Stimulated activated CD8-positive, alpha-beta memory T cell treated with anti-CD3 and anti-CD28 coated beads, Interleukin-15, amount 100 ng/mL, for 24 hours (primary cell): ENCODE results near the gene FOXA3.
A peak's percentile ranks its signal among the peaks of the same experiment; 100 is the strongest.
"Not testable (repeated sequence)": the region's sequence is repeated elsewhere in the genome, so short reads cannot be mapped to it uniquely, and the experiment has no call there.

ENCODE experiments used
- DNase-seq: peaks from one replicate; pipeline ENCODE4 v3.0.0-alpha.2; 2020; ENCODE audit warnings: low read depth

FOXA3 gene

DNA sequence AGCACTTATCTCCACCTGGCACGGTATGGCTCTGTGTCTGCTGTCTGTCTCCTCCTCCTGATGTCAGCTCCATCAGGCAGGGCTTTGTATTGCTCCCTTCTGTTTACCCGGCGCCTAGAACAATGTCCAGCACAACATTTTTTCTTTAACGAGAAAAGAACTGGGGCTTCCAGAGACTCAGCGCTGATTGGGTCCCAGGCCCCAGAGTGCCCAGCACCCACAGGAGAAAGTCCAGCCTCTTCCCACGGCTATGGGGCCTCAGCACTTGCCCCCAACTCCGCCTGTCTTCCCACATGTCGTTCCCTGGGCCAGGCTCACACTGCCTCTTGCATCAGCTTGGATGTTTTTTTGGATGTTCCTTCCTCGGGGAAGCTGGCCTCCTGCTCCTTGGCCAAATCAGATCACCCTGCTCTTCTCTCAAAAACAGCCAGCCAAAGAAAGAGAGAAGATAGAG, 31.4 kb downstream of the FOXA3 start:
- DNase-seq: no peak

DNA sequence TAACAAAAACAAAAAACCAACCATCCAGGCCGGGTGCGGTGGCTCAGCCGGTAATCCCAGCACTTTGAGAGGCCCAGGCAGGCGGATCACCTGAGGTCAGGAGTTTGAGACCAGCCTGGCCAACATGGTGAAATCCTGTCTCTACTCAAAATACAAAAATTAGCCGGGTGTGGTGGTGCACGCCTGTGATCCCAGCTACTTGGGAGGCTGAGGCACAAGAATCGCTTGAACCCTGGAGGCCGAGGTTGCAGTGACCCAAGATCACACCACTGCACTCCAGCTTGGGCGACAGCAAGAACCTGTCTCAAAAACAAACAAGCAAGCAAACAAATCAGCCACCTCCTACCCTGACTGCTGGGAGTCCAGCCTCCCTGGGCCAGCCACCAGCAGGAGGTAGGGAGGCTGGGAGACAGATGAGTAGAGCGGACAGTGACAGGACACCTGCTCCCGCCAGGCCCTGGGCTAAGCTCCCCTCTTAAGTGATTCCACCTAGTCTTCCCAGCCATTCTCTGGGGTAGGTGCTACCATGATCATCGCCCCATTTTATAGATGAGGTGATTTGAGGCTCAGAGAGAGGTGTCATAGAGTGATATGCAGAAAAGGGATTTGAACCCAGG, 32.0 kb downstream of the FOXA3 start:
- not testable (repeated sequence) for DNase-seq

DNA sequence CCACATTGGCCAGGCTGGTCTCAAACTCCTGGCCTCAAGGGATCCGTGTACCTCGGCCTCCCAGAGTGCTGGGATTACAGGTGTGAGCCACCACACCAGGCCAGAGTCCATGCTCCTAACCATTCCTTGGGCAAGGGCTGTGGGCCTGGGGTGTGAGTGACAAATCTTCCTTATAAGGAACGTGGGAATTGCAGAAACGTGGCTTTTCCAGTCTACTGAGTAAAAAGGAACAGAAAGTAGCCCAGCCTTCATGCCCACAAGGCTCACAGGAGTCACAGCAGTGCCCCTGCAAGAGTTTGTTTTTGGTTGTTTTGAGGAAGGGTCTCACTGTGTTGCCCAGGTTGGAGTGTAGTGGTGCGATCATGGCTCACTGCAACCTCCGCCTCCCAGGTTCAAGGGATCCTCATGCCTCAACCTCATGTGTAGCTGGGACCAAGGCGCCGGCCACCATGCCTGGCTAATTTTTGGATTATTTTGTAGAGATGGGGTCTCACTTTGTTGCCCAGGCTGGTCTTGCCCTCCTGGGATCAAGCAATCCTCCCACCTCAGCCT, 33.2 kb downstream of the FOXA3 start:
- no peak for DNase-seq

DNA sequence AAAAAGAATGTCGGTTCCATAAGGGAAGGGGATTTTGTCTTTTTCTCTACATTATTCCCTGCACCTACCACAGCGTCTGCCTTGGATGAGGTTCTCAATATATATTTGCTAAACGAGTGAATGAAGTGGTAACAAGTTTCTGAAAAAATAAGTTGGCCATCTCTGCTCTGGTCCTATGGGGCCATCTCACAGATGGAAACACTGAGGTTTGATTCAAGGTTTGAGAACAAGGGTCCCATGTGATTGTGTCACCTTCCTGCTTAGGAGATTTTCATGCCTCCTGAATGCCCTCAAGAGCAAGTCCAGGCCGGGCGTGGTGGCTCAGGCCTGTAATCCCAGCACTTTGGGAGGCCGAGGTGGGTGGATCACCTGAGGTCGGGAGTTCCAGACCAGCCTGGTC, 35.1 kb downstream of the FOXA3 start:
- DNase-seq: no peak

DNA sequence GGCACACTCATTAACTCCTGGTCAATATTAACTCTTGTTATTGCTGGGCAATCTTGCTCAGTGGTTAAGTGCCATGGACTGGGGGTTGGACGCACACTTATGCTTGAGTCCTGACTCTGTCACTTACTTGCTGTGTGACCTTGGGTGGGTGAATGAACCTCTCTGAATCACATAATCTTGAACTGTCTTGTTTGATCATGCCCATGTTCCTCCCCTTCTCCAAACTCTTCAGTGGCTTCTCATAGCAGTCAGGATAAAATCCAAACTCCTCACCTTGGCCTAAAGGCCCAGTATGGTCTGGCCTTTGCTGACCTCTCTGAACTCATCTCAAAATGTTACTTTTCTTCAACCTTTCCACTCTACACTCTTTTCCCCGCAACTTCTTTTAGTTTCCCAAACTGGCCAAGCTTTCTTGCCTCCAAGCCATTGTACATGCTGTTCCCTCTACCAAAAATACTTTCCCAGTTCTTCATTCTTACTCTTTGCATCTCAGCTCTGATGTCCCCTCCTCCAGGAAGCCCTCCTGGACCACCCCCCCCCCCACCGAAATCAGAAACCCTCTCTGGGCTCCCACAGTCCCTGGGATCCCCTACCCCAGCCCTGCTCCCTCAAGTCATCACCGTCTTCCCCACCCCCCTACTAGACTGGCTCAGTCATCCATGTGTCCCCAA, 35.9 kb downstream of the FOXA3 start:
- no peak for DNase-seq

DNA sequence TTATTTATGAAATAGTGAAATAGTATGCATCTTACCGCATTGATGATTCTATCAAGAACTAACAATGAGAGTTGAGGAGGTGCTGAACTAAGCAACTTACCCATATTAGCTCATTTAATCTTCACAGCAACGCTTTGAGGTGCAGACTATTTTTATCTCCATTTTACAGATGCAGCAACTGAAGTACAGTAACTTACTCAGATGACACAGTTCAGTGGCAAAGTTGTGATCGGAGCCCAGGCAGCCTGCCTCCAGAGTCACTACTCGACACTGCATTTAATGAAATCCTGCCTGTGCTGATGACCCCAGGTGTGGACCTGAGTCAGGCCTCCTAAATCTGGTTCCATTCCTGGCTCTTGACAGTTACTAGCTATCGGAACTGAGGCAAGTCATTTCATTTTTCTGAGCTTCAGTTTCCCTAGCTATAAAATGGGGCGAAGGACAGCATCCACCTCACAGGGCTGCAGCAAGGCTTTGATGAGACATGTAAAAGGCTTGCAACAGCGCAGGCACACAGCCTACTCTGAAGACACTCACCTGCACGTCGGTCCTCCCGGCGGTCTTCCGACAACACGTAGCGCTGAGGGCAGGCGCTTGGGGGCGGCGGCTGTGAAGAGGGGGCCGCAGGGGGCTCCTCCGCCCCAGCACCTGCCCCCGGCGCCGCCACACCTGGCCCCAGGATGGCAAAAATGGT, 36.8 kb downstream of the FOXA3 start:
- DNase-seq: no peak

DNA sequence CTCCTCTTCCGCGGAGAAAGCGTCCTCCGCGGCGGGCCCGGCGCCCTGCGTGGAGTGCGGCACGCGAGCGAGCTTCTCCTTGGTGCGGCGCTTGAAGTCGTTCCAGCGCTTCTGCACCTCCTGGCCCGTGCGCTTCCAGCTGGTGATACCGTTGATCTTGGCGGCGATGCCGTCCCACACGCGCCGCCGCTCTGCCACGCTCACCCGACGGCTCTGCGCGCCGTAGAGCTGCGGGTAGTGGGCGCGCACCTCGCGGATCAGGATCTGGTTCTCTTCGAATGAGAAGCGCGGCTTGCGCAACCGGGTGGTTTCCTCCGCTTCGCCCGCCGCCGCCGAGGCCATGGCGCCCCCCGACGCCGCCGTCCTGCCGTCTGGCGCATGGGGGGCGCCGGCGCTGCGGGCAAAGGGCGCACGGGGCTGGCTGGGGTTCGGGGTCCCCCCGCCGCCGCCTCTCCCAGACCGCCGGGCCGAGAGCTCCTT, 37.3 kb downstream of the FOXA3 start:
- DNase-seq: no peak

DNA sequence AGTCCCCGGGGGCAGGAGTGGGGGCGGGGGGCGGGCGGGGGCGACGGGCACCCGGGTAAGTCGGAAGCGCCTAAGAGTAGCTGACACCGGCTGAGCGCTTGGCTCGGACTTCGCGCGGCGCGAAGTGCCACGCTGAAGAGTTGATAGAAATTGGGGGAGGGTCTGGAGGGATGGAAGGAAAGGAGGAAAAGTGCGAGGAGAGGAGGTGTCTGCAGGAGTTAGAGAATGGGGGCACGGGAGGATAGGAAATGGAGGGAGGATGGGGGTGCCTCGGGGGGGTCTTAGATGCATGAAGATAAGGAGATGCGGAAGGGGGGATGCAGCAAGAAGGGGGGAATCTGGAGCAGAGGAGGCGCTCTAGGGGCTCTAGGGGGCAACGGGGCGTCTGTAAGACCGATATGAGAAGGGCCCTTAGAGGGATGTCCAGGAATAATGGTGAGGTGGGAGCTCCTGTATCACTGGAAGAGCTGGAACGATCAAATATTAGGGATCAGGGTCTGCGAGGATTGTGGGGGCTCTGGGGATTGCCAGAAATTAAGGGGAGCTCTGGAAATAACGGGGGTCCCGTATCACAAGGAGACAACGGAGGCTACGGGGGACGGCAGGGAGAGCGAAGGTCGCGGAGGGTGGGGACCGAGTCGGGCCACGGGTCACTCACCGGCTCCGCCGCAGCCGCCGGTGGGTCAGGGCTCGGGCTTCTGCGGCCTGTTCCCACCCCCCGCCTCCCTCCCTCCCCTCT, 38.0 kb downstream of the FOXA3 start, which contains the start of gene MYPOP:
Gene MYPOP, minus strand, starts transcription at position 702 of the 739 bp plus-strand sequence. CDS start 840 bp downstream, outside the sequence.
- DNase-seq: no peak

DNA sequence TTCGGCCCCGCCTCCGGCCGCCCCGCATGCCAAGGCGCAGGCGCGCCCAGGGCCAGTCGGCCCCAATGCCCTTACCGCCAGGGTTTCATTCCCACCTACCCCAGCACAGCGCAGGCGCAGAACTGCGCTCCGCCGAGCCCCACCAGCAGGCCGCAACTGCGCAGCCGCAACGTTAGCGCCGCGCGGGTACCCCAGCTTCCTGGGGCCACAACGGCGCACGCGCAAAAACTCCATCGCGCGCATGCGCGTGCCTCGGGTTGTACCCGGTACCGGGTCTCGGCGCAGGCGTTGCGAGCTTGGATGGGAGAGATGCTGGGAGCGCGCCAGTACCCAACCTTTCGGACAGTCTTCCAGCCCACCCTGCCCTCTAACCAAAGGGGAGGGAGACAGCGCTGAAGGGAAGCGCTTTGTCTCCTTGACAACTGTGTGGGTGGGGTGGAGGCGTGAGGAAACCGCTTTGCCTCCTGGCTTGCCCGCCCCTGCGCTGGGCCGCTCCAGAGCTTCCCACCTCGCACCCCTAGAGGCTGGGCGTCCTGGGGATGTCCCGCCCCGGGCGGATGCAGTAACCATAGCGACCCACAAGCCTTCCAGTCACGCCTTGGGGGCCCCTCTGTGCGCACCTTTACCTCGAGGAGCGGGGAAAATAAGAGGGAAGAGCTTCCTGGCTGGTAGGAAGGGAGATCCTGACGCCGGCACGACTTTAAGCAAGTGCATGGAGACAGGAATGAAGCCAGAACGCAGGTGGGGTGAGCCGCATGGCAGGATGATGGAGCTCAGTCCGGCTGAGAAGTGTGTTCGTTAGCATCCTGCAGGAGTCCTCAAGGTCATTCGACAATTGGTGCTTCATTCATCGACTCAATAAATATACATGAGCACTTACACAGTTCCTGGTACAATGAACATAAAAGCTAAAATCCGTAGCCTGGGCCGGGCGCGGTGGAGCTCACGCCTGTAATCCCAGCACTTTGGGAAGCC, 38.8 kb downstream of the FOXA3 start:
- DNase-seq: peak; percentile 100

DNA sequence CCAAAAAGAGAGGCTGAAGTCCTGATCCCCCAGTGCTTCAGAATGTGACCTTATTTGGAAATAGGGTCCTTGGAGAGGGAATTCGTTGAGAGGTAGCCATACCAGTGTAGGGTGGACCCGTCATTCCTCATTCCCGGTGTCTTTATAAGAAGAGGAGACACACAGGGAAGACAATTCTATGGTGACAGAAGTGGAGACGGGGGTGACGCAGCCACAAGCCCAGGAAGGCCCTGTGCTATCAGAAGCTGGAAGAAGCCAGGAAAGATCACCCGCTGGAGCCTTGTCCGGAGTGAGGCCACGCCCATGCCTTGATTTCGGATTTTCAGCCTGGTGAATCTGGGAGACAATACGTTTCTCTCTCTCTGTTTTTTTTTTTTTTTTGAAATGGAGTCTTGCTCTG, 40.9 kb downstream of the FOXA3 start:
- DNase-seq: no peak

DNA sequence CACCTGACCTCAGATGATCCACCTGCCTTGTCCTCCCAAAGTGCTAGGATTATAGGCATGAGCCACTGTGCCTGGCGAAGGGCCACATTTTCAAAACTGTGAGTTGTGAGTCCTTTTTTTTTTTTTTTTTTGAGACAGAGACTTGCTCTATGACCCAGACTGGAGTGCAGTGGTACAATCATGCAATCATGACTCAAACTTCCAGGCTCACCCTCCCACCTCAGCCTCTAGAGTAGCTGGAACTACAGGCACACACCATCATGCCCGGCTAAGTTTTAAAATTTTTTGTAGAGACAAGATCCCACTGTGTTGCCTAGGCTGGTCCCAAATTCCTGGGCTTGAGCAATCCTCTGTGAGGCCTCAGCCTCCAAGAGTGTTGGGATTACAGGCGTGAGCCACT, 42.1 kb downstream of the FOXA3 start:
- no peak for DNase-seq

DNA sequence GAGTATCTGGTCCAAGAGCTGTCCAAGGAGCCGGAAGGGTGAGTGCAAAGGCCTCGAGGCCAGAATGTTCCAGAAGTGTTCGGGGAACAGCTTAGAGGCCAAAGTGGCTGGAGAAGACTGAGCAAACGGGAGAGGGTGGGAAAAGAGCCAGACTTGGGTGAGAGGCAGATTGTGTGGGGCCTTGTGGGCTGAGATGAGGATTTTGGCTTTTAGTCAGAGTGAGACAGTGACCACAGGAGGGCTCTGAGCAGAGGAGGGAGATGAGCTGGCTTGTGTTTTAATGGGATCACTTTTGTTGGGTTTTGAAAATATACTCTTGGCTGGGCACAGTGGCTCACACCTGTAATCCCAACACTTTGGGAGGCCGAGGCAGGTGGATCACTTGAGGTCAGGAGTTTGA, 44.8 kb downstream of the FOXA3 start:
- DNase-seq: no peak

DNA sequence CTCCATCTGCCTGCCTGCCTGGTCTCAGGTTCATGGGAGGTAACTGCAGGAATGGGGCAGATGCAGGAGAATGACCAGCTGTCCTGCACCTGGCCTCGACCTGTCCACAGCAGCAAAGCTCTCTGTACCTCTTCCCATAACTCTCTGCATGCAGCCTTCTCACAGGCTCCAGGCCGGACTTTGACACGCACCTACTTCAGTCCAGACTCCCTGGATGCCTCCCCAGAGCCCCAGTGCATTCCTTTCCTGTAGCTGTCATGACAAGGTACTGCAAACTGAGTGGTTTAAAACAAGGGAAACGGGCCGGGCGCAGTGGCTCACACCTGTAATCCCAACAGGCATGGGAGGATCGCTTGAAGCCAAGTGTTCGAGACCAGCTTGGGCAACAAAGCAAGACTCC, 47.2 kb downstream of the FOXA3 start:
- no peak for DNase-seq

DNA sequence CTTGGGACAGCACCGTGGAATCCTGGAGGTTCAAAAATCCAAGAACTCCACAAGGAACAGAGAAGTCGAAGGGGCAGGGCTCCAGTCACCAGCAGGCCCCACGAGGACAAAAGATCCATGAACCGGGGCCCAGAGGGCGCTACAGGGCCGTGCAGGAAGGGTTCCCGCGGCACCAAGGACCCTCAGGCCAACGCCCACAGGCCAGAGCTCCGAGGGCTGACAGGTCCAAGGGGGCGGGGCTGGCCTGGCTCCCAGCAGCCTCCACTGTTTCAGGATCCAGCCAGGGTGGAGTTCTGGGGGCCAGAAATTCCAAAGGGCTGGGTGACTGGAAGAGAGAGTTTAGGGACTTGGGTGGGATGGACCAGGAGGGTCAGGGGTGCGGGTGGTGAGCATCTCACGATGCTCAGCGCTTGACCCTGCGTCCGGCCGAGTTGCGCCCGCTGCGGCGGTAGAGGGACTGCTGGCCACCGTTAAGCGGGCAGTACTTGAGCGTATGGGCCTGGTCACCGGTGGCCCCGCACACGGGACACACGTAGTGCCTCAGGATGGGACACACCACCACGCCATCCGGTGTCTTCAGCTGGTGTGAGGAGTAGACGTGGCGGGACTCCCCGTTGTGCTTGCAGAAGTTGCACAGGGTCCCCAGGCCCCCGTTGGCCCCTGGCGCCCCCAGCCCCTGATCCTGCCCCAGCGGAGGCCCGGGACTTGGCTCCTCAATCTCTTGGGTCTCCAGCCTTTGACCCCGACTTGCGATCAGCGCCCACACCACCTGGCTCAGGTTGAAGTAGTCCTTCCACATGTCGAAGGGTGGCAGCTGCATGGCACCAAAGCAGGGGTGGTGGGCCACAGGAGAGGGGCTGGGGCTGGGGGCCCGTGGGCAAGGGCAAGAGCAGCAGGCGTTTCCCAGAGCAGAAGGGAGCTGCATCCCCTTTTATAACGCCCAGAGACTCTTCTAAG, 50.0 kb downstream of the FOXA3 start, which contains the start of gene NANOS2:
Gene NANOS2, minus strand, starts transcription at position 905 of the 957 bp plus-strand sequence. Its CDS starts 85 bp downstream, at position 820.
- DNase-seq: no peak

DNA sequence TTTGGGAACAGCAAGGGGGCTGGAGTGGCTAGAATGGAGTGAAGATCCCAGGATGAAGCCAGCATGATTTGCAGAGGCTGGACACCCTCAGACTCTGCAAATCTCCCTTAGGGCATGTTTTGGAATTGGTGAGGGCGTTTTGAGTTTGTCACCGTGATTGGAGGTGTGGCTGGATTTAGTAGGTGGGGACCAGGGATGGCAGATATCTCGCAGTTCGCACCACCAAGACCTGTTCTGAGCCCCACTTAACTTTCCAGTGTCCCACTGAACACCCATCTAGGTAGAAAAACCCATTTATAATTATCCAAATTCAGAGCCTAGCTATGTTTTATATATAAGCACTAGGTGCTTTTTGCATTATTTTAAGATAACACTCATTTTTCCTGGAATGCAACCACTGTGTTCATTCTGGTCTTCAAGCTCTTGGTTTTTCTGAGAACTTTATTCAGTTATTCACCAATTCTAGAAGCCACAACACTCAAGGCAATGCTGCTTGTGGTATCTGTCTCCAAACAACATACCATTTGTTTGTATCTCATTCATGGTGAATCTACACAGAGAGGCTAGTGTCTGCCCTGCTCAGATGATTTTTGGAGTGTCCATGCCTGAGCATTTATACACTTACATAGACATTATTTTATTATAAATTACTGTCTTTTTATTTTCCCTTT, 53.4 kb downstream of the FOXA3 start:
- DNase-seq: no peak

DNA sequence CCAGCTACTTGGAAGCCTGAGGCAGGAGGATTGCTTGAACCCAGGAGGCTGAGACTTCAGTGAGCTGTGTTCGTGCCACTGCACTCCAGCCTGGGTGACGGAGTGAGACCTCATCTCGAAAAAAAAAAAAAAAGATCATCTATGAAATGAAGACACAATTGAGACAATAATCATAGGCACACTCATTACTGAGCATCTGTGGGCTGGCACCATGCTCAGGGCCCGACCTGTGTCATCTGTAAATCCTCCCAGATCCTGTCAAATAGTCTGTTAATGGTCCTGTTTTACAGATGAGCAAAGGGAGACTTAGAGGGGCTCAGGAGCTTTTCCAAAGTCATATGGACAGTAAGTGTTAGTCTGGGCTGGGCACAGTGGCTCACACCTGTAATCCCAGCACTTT, 54.6 kb downstream of the FOXA3 start:
- DNase-seq: no peak

DNA sequence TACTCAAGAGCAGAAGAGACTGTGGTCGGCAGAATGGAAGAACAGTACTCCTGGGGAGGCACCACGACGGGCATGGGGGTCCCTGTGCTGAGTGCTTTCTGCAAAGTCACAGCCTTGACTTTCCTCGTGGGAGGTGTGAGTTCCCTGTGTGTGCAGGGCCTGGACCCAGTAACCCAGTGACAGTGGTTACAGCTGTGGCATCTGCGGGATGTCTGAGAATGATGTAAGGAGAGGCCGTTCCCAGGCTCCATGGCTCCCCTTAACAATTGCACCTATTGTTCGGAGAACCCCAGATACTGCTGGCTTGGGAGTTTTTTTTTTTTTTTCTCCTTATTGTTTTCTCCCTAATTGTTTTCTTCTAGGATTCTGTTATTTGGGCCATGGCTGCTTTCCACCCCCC, 55.6 kb downstream of the FOXA3 start:
- no peak for DNase-seq

DNA sequence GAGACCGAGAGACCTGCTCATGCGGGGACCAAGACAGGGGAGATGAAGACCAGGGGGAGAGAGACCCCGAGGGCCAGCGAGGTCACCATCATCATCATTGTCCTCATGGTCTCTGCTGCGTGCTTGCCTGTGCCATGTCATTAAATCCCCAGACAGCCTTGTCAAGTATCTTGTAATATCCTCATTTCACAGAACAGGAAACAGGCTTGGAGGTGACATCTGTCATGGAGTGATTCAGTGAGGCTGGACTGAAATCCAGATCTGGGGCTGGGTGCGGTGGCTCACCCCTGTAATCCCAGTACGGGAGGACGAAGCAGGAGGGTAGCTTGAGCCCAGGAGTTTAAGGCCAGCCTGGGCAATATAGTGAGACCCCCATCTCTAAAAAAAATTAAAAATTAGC, 56.3 kb downstream of the FOXA3 start:
- no peak for DNase-seq

DNA sequence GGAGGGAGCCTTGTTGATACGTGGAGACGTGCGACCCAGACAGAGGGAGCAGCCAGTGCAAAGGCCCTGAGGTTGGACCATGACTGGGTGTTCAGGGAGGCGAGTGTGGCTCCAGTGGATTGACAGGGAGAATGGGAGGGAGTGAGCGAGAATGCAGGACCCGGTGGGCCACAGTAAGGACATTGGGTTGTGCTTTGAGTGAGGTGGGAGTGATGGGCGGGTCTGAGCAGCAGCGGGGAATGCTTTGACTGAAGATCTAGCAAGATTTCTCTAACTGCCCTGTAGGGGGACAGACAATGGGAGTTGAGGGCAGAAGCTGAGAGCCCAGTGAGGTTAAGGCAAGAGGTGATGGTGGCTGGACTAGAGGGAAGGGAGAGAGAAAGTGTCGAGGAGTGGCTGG, 58.2 kb downstream of the FOXA3 start:
- no peak for DNase-seq
